Stimulated activated CD8-positive, alpha-beta memory T cell treated with anti-CD3 and anti-CD28 coated beads, Interleukin-12 subunit alpha, Interleukin-12 subunit beta, amount 100 ng/mL, for 4 hours (primary cell): ENCODE data around the gene CDT1.

ENCODE experiments used
- DNase-seq: peaks from one replicate; pipeline ENCODE4 v3.0.0-alpha.2; 2020; ENCODE audit warnings: low read depth

The CDT1 gene

GRCh38 chr16:88804552-88805339 is 1.2 kb downstream of the CDT1 start:
- no peak for DNase-seq

- DNase-seq = no peak
Observed at GRCh38 chr16:88805340-88805715, 1.7 kb downstream of the CDT1 start.

- DNase-seq = no peak
Observed at GRCh38 chr16:88805887-88806393, 2.4 kb downstream of the CDT1 start.

GRCh38 chr16:88806491-88807111 is 3.0 kb downstream of the CDT1 start:
- no peak for DNase-seq

- no peak for DNase-seq
Observed at GRCh38 chr16:88807142-88807625, 3.6 kb downstream of the CDT1 start.

GRCh38 chr16:88807626-88808453 is 4.3 kb downstream of the CDT1 start:
- no peak for DNase-seq

- no peak for DNase-seq
Observed at GRCh38 chr16:88809068-88809675, 5.6 kb downstream of the CDT1 start.

GRCh38 chr16:88809676-88810165 is 6.1 kb downstream of the CDT1 start:
- no peak for DNase-seq

- no peak for DNase-seq
Observed at GRCh38 chr16:88810166-88810911, 6.8 kb downstream of the CDT1 start.

GRCh38 chr16:88810912-88811768 is 7.6 kb downstream of the CDT1 start:
- peak; percentile 60 for DNase-seq

- DNase-seq = peak; percentile 95
Observed at GRCh38 chr16:88811769-88812512, 8.4 kb downstream of the CDT1 start, which contains the start of gene APRT. APRT (minus strand) TSS chr16:88811928; CDS start chr16:88811899, 29 bp downstream.

- no peak for DNase-seq
Observed at GRCh38 chr16:88812513-88813268, 9.1 kb downstream of the CDT1 start.

- no peak for DNase-seq
Observed at GRCh38 chr16:88813269-88814143, 9.9 kb downstream of the CDT1 start.

- DNase-seq = no peak
Observed at GRCh38 chr16:88814144-88814502, 10.5 kb downstream of the CDT1 start.

GRCh38 chr16:88815227-88815626 is 11.6 kb downstream of the CDT1 start:
- no peak for DNase-seq

- DNase-seq = peak; percentile 40
Observed at GRCh38 chr16:88815901-88816589, 12.5 kb downstream of the CDT1 start.
